GM19463 (cell line): ENCODE measurements around the gene CEACAM5.
"Not testable (repeated sequence)": the region's sequence is repeated elsewhere in the genome, so short reads cannot be mapped to it uniquely, and the experiment has no call there.

ENCODE experiments used
- ATAC-seq: cut with Tn5 transposase; IDR thresholded peaks from one replicate; pipeline ENCODE4 v1.9.1; 2021; ENCODE audit warnings: mild to moderate bottlenecking, moderate library complexity; ENCODE audit not compliant: unreplicated experiment

The CEACAM5 gene

DNA sequence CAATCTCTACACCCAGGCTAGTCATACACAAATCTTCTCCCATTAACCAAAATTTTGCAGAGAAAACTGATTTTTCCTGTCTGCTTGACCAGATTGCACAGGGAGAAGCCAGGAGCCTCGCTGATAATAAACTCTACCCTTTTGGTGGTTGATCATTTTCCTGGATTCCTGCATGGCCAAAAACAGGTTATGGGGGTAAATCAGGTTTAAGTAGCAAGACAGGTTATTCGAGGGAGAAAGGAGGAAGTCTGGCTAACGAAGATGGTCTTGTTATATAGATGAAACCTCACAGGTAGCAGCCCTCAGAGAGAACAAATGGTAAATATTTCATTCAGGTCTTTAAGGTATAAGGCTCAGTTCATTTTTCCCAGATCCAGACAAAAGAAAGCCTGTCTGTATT, 30.9 kb downstream of the CEACAM5 start:
- no peak for ATAC-seq

DNA sequence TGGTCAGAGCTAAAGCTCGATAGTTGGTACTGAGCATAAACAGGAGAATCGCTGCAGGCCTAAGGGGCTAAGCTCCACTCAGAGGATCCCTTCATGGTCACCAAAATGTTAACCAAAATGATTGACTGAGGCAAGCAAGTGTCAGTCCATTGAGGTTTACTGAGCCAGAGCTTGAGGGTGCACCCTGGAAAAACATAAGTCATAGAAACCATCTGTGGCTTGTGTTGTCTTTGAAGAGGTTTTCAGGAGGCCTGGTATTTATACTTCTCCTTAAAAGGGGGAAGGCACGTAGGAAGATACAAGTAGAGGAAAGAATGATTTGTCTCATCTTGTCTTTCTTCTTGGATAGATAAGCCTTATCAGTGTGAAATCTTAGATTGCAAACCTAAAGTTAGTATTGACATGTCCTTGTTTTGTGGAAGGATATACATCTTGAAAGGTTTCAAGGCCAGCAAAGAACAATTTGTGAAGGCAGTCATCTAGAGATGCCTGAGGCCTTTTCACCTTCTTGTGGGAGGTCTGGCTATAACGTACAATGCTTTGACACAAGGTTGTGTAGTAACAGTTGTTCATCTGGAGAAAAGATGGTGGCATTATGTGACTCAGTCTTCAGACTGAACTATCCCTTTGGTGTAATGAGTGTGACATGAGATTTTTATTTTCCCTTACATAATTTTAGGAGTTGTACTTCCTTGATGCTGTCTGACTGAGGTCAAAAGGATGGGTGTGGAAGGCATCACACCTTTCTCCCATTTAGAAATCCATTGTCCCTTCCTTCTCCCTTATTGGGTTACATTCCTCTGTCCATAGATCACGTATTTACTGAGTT, 32.2 kb downstream of the CEACAM5 start:
- no peak for ATAC-seq

DNA sequence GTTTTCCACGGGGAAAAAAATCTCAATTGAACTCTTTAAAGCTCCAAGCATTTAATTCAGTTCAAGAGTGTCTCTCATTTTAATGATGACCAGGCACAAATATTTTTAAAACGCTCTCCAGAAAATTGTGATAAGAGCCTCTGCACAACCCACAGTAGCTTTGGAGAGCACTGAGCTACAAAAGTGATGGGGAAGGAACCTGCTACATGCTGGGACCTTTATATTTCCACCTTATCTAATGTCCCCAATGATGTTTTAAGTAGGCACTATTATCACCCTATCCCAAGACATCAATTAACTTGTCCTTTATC, 32.8 kb downstream of the CEACAM5 start:
- ATAC-seq, result no peak

DNA sequence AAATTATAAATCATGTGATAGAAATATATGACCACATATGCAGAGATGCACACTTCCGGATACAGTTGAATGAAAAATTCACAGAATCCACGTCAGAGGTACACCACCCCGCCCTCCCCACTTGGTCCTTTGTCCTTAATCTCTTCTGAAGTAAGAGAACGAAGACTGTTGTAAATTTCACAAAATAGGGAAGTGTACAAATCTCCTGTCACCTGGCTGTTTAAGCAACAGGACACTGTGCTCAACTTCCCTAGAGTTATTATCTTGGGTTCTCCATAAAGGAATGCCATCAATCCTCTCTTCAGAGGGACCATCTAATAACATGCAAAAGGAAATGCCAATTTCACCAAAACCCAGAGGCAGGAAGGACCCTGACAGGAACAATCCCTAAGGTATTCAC, 36.4 kb downstream of the CEACAM5 start:
- no peak for ATAC-seq

DNA sequence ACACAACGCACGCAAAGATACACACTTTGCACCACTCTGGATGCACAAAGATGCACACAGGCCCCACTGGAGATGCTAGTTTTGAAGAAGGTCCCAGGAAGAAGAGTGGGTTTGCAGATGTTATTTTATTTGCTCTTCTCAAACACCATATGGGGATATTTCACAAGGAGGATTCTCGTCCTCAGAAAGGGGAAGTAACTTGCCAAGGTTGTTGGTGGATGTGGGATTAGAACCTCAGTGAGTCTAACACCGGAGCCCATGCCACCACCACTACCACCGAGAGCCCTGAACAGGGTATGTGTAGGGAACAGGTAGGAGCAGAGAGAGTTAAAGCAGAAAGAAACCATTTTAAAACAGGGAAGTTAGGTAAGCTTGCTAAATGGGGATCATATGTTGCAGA, 37.3 kb downstream of the CEACAM5 start:
- ATAC-seq, result no peak

DNA sequence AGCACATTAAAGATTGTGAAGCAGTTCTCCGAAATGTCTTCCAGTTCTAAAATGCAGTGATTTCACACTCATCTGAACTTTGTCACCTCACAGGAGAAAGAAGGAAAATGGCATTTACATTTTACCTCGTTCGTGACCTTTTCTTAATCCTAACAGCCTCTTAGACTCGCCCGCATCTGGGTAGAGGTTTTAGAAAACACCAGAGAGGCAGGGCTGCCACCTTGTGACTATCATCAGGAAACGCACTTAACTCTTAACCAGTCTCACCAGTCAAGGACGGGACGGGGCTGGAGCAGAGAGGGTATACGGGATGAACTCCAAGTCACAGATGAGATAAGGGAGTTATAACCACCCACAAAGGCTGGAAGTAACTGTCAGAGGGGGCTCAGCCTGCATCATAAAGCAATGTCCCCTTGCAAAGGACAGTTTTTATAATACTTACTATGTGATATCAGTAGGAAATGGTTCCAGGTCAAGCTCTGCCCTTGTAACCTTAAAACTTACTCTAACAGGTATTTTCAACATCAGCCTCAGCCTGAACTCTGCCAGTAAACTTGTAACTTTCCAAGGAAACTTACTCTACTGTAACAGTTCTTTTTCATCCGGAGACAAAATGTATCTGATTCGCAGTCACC, 38.3 kb downstream of the CEACAM5 start:
- no peak for ATAC-seq

DNA sequence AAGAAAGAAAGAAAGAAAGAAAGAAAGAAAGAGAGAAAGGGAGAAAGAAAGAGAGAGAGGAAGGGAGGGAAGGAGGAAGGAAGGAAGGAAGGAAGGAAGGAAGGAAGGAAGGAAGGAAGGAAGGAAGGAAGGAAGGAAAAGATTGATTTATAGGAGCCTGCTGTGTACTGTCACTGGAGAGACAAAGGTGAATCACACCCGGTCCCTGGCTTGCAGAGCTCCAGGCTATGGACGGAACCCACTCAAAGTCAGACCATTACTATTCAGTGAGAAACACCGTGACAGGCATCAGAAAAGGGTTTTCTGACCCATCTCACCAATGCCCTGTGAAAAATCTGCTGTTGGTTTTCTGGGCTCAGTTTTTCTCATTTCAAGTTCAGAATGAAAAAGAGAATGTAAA, 39.6 kb downstream of the CEACAM5 start:
- ATAC-seq, result no peak

DNA sequence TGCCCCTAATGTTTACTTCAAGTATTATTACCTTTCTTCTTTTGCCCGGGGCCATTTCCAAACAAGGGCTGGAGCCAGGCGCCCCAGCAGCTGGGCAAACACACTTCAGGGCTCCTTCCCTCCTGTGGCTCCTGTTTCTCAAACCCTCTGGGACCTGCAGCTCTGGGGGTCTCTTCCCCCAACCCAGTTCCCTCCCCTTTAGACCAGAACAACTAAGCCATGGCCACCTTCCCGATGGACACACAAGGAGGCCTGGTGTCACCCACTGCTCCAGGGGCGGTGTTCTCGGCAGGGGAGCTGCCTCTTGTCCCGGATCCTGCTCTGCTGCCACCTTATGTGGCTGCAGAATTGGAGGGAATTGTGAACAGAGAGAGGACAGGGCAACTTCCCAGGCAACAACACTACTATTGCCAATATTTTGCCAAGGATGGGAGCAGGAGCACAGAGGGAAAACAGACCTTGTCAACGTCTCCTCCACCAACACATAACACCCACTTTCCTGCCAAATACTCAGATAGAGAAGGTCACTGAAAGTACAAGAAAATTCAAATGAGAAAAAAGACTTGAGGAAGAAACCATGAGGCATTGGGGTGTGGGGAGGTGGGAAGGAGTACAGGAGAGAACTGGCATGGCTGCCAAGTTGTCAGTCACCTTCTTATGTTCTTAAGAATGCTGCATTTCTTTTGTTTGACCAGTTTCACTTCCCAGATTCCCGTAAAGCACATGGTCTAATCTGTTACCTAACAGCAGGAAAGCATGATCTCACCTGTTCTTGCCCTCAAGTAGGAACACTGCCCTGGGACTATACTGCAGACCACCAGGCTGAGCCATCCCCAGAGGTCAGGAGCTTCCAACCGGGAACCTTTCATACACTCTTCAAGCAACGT, 42.1 kb downstream of the CEACAM5 start:
- ATAC-seq, result not testable (repeated sequence)

DNA sequence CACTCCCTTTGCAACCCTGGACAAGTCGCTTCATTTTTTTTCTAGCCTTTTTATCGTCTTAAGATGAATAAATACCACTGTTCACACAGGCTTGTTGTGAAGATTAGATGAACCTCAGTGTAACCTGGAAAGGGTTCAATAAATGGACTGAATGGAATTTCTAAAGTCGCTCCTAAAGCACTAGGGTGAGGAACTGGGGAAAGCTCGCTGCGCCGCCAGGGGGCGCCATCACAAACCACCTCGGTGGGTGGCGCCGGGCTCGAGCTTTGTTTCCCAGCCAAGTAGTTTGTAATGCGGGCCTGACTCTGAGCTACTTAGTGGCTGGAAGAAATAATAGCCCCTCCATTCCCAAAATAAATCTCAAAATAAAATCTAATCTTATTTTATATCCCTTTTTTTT, 44.7 kb downstream of the CEACAM5 start:
- ATAC-seq, result no peak

DNA sequence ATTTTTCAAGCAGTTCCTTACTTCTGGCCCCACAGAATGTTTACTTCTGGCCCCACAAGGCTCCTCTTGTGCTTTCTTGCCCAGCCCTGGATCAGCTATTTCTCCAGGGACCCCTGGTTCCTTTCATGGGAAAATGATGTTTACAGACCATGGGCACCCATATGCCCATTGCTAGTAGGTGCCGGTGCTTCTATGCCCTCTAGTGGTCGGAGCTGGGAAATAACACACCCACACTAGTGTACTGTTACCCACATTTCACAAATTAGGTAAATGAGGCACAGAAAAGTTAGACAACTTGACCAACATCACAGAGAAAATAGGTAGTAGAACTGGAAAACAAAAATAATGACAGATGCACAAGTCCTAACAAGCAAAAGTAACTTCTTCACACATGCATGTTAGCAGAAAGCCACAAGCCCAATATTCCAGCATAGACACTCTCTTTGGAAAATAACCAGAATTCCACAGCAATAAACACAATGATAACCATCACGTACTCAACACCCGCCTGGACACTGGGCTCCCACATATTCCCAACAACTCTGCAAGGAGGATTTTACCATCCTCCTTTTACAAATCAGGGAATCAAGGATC, 45.6 kb downstream of the CEACAM5 start:
- ATAC-seq, result no peak

DNA sequence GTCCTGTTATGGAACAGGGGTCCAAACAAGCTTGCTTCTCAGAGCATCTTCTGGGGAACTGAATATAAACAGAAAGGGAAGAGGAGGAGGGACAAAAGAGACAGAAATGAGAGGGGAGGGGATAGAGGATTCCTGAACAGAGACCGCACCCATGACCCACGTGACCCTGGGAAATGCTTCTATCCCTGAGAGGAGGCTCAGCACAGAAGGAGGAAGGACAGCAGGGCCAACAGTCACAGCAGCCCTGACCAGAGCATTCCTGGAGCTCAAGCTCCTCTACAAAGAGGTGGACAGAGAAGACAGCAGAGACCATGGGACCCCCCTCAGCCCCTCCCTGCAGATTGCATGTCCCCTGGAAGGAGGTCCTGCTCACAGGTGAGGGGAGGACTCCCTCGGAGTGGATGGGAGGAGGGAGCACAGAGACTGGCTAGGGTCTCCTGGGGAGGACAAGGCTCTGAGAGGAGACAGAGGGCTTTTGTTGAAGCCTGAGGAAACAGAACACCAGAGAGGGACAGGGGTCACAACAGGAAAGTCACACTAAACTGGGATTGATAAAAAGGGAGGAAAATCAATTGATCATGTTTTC, 47.0 kb downstream of the CEACAM5 start, which contains the start of gene CEACAM6:
Gene CEACAM6, plus strand, starts transcription at position 203 of the 586 bp plus-strand sequence. Its CDS starts 109 bp downstream, at position 312.
- no peak for ATAC-seq

DNA sequence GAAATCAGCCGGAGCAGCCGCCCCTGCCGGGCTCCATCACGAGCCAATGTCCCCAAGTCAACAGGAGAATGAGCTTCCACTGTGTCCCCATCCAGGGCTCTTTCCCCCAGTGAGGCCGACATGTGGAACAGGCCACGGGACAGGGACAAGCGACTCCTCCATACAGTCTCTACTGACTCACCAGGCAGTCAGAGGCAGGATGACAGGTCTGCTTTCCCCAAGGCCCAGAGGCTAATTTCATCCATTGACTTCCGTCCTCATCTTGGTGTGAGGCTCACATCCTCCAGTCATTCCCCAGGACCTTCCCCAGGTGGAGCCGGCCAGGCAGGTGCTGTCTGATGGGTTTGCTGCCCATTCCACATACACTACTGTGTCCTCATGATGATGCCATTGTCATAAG, 50.4 kb downstream of the CEACAM5 start:
- ATAC-seq, result no peak

DNA sequence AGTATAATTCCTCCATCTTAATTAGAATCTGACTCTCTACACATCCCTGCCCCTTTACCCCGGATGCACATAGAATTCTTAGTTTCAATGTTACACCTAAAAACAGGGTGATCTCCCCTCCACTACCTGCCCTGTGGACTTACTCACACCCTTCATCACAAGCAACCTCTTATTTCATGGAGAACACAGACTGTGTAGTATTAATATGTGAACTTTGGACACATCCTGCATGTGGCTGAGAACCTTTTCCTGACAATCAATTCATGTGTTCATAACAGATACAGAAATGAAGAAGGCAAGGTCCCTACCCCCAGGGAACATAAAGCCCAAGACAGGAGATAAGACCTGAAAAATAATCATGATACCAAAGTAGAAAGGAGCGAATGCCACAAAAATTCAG, 58.7 kb downstream of the CEACAM5 start:
- no peak for ATAC-seq

DNA sequence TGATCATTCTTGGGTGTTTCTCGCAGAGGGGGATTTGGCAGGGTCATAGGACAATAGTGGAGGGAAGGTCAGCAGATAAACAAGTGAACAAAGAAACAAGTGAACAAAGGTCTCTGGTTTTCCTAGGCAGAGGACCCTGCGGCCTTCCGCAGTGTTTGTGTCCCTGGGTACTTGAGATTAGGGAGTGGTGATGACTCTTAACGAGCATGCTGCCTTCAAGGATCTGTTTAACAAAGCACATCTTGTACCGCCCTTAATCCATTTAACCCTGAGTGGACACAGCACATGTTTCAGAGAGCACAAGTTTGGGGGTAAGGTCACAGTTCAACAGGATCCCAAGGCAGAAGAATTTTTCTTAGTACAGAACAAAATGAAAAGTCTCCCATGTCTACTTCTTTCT, 59.7 kb downstream of the CEACAM5 start:
- ATAC-seq, result not testable (repeated sequence)

DNA sequence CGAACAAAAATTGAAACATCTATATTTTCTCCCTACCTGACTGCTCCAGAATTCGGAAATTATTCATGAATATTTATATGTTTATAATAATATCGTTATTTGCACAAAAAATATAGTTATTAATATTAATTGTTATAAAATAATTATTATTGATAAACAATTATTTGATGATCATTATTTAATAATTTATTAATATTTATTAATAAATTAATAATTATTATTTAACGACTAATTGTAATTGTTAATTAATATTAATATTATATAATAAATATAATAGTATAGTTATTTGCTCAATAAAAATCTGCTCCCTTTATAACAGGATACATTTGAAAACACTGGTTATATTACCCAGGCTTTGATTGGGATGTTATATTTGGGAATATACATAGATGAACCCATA, 61.2 kb downstream of the CEACAM5 start:
- no peak for ATAC-seq

DNA sequence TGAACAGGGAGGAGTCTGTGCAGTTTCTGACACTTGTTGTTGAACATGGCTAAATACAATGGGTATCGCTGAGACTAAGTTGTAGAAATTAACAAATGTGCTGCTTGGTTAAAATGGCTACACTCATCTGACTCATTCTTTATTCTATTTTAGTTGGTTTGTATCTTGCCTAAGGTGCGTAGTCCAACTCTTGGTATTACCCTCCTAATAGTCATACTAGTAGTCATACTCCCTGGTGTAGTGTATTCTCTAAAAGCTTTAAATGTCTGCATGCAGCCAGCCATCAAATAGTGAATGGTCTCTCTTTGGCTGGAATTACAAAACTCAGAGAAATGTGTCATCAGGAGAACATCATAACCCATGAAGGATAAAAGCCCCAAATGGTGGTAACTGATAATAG, 63.0 kb downstream of the CEACAM5 start:
- no peak for ATAC-seq

DNA sequence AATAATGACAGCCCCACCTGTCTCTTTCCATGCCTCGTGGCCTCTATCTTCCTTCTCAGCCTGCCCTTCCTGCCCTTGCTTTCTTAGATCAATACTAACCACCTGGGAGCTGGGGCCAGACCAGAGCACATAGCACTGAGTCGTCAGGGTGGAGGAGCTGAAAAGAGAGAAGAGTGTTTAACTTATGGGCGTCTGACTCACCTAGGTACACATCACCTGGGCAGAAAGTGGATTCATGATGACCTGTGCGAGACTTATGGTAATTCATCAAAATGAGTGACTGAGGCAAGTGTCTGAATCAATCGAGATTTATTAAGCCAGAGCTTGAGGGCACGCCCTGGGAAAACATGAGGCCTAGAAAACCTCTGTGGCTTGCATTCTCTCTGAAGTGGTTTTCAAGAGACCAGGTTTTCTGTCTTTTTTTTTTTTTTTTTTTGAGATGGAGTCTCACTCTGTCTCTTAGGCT, 66.1 kb downstream of the CEACAM5 start:
- ATAC-seq, result no peak

DNA sequence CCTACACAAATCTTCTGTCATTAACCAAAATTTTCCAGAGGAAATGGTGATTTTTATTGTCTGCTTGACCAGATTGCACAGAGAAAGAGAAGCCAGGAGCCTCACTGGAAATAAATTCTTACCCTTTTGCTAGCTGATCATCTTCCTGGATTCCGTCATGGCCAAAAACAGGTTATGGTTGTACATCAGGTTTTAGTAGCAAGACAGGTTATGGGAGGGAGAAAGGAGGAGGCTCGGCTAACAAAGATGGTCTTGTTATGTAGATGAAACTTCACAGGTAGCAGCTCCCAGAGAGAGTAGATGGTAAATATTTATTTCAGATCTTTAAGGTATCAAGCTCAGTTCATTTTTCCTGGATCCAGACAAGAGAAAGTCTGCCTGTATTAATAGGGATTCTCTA, 68.3 kb downstream of the CEACAM5 start:
- ATAC-seq, result no peak
